Fibroblast of mammary gland (primary cell): Measurements from ENCODE around the gene ECEL1.

Source experiments
- DNase-seq: peaks from one replicate; pipeline ENCODE4 v3.0.0-alpha.2; 2010; ENCODE audit warnings: low read depth
- H3K4me3 ChIP-seq: 2 replicates; pipeline ENCODE4 v1.5.1; 2011; ENCODE audit warnings: low read depth, mild to moderate bottlenecking, low read length, moderate library complexity; ENCODE audit not compliant: control insufficient read depth
- TF ChIP-seq, protein P1 (sequence below): conservative IDR thresholded peaks from 2 replicates; pipeline ENCODE4 v1.5.1; 2011; ENCODE audit warnings: low read depth, low read length, inconsistent platforms; ENCODE audit not compliant: control insufficient read depth, insufficient read depth

The ECEL1 gene

DNA sequence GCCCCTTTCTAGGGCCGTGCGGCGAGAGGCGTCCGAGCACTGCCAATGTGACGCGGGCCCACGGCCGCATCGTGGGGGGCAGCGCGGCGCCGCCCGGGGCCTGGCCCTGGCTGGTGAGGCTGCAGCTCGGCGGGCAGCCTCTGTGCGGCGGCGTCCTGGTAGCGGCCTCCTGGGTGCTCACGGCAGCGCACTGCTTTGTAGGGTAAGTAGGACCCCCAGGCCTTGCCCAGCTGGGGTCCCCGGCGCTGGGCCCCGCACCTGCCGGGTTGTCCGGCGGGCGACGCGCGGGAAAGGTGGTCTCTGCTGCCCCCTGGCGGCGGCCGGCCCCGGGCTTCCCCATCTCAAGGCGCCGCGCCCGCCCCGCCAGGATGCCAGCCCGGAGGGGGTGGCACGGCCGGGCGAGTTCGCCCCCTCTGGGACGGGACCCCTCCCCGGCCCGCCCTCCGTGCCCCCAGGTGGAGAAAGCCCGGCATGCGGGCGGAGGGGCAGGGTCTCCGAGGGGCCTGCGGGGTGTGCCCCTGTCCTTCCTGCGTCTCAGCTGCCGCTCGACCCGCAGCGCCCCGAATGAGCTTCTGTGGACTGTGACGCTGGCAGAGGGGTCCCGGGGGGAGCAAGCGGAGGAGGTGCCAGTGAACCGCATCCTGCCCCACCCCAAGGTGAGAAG lies 34.5 kb upstream of the ECEL1 start:
- DNase-seq, result peak; percentile 7
- TF ChIP-seq, protein P1, sequence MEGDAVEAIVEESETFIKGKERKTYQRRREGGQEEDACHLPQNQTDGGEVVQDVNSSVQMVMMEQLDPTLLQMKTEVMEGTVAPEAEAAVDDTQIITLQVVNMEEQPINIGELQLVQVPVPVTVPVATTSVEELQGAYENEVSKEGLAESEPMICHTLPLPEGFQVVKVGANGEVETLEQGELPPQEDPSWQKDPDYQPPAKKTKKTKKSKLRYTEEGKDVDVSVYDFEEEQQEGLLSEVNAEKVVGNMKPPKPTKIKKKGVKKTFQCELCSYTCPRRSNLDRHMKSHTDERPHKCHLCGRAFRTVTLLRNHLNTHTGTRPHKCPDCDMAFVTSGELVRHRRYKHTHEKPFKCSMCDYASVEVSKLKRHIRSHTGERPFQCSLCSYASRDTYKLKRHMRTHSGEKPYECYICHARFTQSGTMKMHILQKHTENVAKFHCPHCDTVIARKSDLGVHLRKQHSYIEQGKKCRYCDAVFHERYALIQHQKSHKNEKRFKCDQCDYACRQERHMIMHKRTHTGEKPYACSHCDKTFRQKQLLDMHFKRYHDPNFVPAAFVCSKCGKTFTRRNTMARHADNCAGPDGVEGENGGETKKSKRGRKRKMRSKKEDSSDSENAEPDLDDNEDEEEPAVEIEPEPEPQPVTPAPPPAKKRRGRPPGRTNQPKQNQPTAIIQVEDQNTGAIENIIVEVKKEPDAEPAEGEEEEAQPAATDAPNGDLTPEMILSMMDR, result peak; percentile 26
- H3K4me3 ChIP-seq, result no peak overlapping the region

- TF ChIP-seq, protein P1, result no peak
- H3K4me3 ChIP-seq, result no peak overlapping the region
- no peak for DNase-seq
Observed at GRCh38 chr2:232521098-232521497, 33.5 kb upstream of the ECEL1 start.

GRCh38 chr2:232520489-232520888 lies 32.9 kb upstream of the ECEL1 start:
- DNase-seq, result no peak
- TF ChIP-seq, protein P1, result no peak
- H3K4me3 ChIP-seq, result no peak overlapping the region

DNA sequence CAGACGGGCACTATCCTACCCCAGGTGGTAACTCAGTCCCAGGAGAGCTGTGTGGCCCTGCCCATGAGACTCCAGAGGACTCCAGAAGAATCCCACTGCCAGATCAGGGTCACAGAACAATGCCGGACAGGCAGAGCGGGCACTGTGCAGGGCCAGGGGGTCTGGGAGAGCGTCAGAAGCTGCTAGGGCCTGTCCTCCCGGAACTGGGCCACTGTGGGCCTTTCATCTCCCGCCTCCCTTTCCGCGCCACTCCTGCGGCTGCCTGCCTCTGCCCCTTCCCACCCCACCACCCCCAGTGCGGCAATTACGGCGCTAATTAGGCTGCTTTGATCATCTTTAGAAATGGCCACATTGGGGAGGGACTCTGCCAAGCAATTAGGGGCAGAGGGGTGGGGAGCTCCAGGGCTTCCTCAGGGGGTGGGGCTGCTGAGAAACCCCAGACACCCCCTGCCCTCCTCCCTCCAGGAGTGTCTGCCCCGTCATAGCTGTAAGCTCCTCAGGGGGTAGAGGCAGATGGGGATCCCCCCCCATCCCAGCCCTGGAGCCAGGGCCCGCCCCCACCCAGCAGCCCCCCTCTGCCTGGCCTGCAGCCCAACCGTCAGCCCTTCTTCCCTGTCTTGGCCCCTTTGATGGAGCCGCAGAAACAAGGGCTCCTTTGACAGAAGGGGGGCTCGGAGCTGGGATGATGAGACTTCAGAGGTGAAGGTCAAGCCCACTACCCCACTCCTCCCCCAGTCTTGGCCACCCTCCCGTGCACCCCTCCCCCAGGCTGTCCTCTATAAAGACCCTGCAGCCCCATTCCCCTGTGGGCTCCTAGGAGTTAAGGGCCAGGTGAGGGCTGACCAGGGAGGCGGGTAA lies 32.2 kb upstream of the ECEL1 start, which contains the start of gene PRSS56:
Gene PRSS56 (plus strand): TSS at position 808 of the 858 bp plus-strand sequence. CDS start 211 bp downstream, outside the sequence.
- no peak within 1 kb of the TSS for H3K4me3 ChIP-seq
- no peak for DNase-seq
- TF ChIP-seq, protein P1, result no peak

- DNase-seq, result no peak
- TF ChIP-seq, protein P1, result no peak
- H3K4me3 ChIP-seq, result no peak overlapping the region
Observed at GRCh38 chr2:232518844-232519243, 31.2 kb upstream of the ECEL1 start.

DNA sequence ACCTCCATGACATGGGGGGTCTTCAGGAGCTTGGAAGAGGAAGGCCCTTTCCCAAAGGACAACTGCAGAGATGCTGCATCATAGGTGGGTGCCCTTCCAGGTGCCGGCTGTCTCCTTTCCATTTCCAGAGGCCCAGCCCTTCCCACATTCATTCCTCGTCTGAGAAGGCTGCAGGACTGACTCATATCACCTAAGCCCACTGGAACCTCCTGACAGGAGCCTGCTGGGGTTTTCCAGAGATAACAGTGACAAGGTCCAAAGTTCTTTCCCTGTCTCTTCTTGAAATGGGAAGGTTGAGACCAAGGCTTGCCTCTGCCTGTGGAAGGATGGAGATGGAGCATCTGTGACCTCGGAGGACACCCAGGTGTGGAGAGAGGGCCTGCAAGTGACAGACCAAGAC lies 28.9 kb upstream of the ECEL1 start:
- TF ChIP-seq, protein P1, result no peak
- DNase-seq, result no peak
- no peak overlapping the region for H3K4me3 ChIP-seq
